ACHN (cell line): ENCODE data around the gene RMRP.
"Not testable (repeated sequence)": the region's sequence is repeated elsewhere in the genome, so short reads cannot be mapped to it uniquely, and the experiment has no call there.

Experiments used
- DNase-seq: peaks from one replicate; pipeline ENCODE4 v3.0.0-alpha.2; 2015
- in situ Hi-C: cut with HindIII; loops from 2 replicates; pipeline ENCODE4 v1.10.0; 2017; ENCODE audit warnings: low sequenced_read_pairs, low pct_ligation_motif_present, low pct_unique_long_range_greater_than_20kb

RMRP gene

GRCh38 chr9:35651956-35652828 is 5.6 kb downstream of the RMRP start:
- in situ Hi-C loops = no loop called here
- no peak for DNase-seq

- no peak for DNase-seq
- in situ Hi-C loops = no loop called here
Measured at GRCh38 chr9:35650341-35651158, 7.3 kb downstream of the RMRP start, which contains the start of gene SIT1. Gene SIT1, minus strand, starts transcription at chr9:35650931. Its CDS starts 78 bp downstream, at chr9:35650853.

GRCh38 chr9:35649431-35650340 is 8.1 kb downstream of the RMRP start:
- in situ Hi-C loops = no loop called here
- no peak for DNase-seq

GRCh38 chr9:35646533-35647265 is 11.1 kb downstream of the RMRP start:
- in situ Hi-C loops = no loop called here
- peak; percentile 86 for DNase-seq

GRCh38 chr9:35646153-35646532 is 11.7 kb downstream of the RMRP start:
- in situ Hi-C loops = no loop called here
- peak; percentile 40 for DNase-seq

- in situ Hi-C loops, DNase-seq: not testable (repeated sequence)
Measured at GRCh38 chr9:35645736-35646135, 12.1 kb downstream of the RMRP start.

GRCh38 chr9:35643046-35643445 is 14.8 kb downstream of the RMRP start:
- in situ Hi-C loops = no loop called here

GRCh38 chr9:35641478-35641877 is 16.3 kb downstream of the RMRP start:
- DNase-seq, in situ Hi-C loops: not testable (repeated sequence)

More at GRCh38 chr9:35643046-35643445, 14.8 kb downstream of the RMRP start:
- no peak for DNase-seq

GRCh38 chr9:35640431-35640830 is 17.4 kb downstream of the RMRP start:
- in situ Hi-C loops, DNase-seq: not testable (repeated sequence)

GRCh38 chr9:35639631-35640030 is 18.2 kb downstream of the RMRP start:
- in situ Hi-C loops = no loop called here

GRCh38 chr9:35639225-35639624 is 18.6 kb downstream of the RMRP start:
- DNase-seq, in situ Hi-C loops: not testable (repeated sequence)

More at GRCh38 chr9:35639631-35640030, 18.2 kb downstream of the RMRP start:
- DNase-seq = no peak

- in situ Hi-C loops, DNase-seq: not testable (repeated sequence)
Measured at GRCh38 chr9:35638751-35639150, 19.1 kb downstream of the RMRP start.

GRCh38 chr9:35637427-35637955 is 20.3 kb downstream of the RMRP start:
- DNase-seq, in situ Hi-C loops: not testable (repeated sequence)

- DNase-seq, in situ Hi-C loops: not testable (repeated sequence)
Measured at GRCh38 chr9:35636877-35637246, 21.0 kb downstream of the RMRP start.

- in situ Hi-C loops = no loop called here
Measured at GRCh38 chr9:35636135-35636876, 21.5 kb downstream of the RMRP start.

GRCh38 chr9:35635730-35636129 is 22.1 kb downstream of the RMRP start:
- no peak for DNase-seq
- in situ Hi-C loops = no loop called here

More at GRCh38 chr9:35636135-35636876, 21.5 kb downstream of the RMRP start:
- no peak for DNase-seq

- in situ Hi-C loops = no loop called here
- DNase-seq = no peak
Measured at GRCh38 chr9:35629597-35629996, 28.2 kb downstream of the RMRP start.
